Panc1 (cell line): ENCODE results near the gene CDH23. TPM values are rescaled to one million over a fixed set of nuclear protein-coding genes. Genes with fewer than 3 reads are reported as not detected.
A peak's percentile ranks its signal among the peaks of the same experiment; 100 is the strongest.

Experiments used
- ATAC-seq: fragments of 200-7000 bp; cut with Tn5 transposase; 2 replicates; pipeline ENCODE4 v1.9.1; 2020; ENCODE audit warnings: mild to moderate bottlenecking, moderate library complexity
- BruUV-seq: library from RNA; stranded (reverse); fragments of 400-500 nt; replicated peaks from 2 replicates; lab custom pipeline; 2021; lab: Mats Ljungman, UMichigan
- CTCF ChIA-PET: fragments of 300-600 bp; sonication (Branson Sonifier 250); formaldehyde crosslinking; loops from one replicate; lab custom pipeline; 2022; ENCODE audit warnings: antibody characterized with exemption; lab: Charles Lee
- POLR2A ChIA-PET: fragments of 300-600 bp; sonication (Branson Sonifier 250); formaldehyde crosslinking; loops from one replicate; lab custom pipeline; 2022; ENCODE audit warnings: antibody characterized with exemption; lab: Charles Lee
- DNase-seq: peaks from one replicate; pipeline ENCODE4 v3.0.0-alpha.2; 2010; ENCODE audit warnings: low read depth, low spot score
- H3K27ac ChIP-seq: 2 replicates; pipeline ENCODE4 v1.5.1; 2011; ENCODE audit warnings: mild to moderate bottlenecking, low read length, inconsistent platforms
- H3K27me3 ChIP-seq: fragments of 200-500 bp; sonication (Bioruptor generic); 2 replicates; pipeline ENCODE4 v1.6.0; 2014; ENCODE audit warnings: low read length, inconsistent platforms; ENCODE audit not compliant: control insufficient read depth, insufficient read depth
- H3K36me3 ChIP-seq: fragments of 200-500 bp; sonication (Bioruptor generic); 2 replicates; pipeline ENCODE4 v1.5.1; 2014; ENCODE audit warnings: inconsistent platforms, mild to moderate bottlenecking, low read length, moderate library complexity; ENCODE audit not compliant: control insufficient read depth, insufficient read depth
- H3K4me1 ChIP-seq: 2 replicates; pipeline ENCODE4 v1.5.1; 2011; ENCODE audit warnings: inconsistent platforms, mild to moderate bottlenecking, low read length, moderate library complexity; ENCODE audit not compliant: control insufficient read depth, insufficient read depth
- H3K4me3 ChIP-seq, 2 experiments: 2 replicates each; pipeline ENCODE4 v1.5.1; 2011 to 2012; ENCODE audit warnings: low read depth in 2 of 2, low read length in 2 of 2, mild to moderate bottlenecking in 2 of 2, inconsistent platforms in 1 of 2, moderate library complexity in 1 of 2
- H3K9me3 ChIP-seq: fragments of 200-500 bp; sonication (Bioruptor generic); 2 replicates; pipeline ENCODE4 v1.5.1; 2014; ENCODE audit warnings: low read depth, mild to moderate bottlenecking, inconsistent platforms, low read length, moderate library complexity; ENCODE audit not compliant: control insufficient read depth, insufficient read depth
- CTCF ChIP-seq: fragments of 450-650 bp; IDR thresholded peaks from 2 replicates; pipeline ENCODE4 v1.5.1; 2017; ENCODE audit warnings: mild to moderate bottlenecking
- POLR2AphosphoS5 ChIP-seq: IDR thresholded peaks from 2 replicates; pipeline ENCODE4 v1.6.1; 2012; ENCODE audit warnings: mild to moderate bottlenecking, low read depth, low read length, moderate library complexity
- REST ChIP-seq, 2 experiments: IDR thresholded peaks; 2 replicates each; pipeline ENCODE4 v1.6.1; 2011 to 2012; ENCODE audit warnings: low read depth in 2 of 2, control low read depth in 1 of 2, low read length in 1 of 2, mild to moderate bottlenecking in 1 of 2, moderate library complexity in 1 of 2; ENCODE audit not compliant: insufficient read depth in 1 of 2
- SIN3A ChIP-seq: IDR thresholded peaks from 2 replicates; pipeline ENCODE4 v1.6.1; 2012; ENCODE audit warnings: low read depth, mild to moderate bottlenecking, low read length, moderate library complexity, borderline replicate concordance; ENCODE audit not compliant: insufficient read depth
- in situ Hi-C: cut with HindIII; loops from 2 replicates; pipeline ENCODE4 v1.10.0; 2016; ENCODE audit warnings: low sequenced_read_pairs, low pct_unique_long_range_greater_than_20kb
- intact Hi-C: fragments of 100-400 bp; cut with micrococcal nuclease; formaldehyde crosslinking; loops from one replicate; pipeline ENCODE4 v1.10.0; 2022; ENCODE audit not compliant: unreplicated experiment
- total RNA-seq: library from RNA; stranded (reverse); gene quantifications from one replicate; pipeline ENCODE4 v1.2.1, GENCODE V29; 2021; ENCODE audit not compliant: unreplicated experiment

The CDH23 gene
- total RNA-seq, 1 experiment from 2014 or later = 2.7 TPM

GRCh38 chr10:71830726-71831125, 434.0 kb downstream of the CDH23 start:
- no TSS peak for BruUV-seq
- H3K9me3 ChIP-seq = no peaks in the 10 kb centered on the region
- peaks cover 57% of the 10 kb centered on the region for H3K36me3 ChIP-seq
- H3K27ac ChIP-seq = peak overlapping the region; percentile 50; the same call in 1 of the 2 replicates
- intact Hi-C loops = no loop called here
- ChIA-PET CTCF (no interaction called here), POLR2A (no interaction called here)
- peaks cover 29% of the 10 kb centered on the region for H3K4me1 ChIP-seq
- H3K27me3 ChIP-seq = no peaks in the 10 kb centered on the region
- TF ChIP-seq POLR2AphosphoS5 (no peak), CTCF (no peak), SIN3A (no peak), REST (IDR thresholded peaks at IDR 0.05; ENCODE audit: insufficient read depth in 1 of 2, low read depth in 2 of 2, low read length in 1 of 2) (no peak)
- in situ Hi-C loops = no loop called here
- DNase-seq (no peak), ATAC-seq (no peak)
- H3K4me3 ChIP-seq = no peak overlapping the region

GRCh38 chr10:71831646-71832552, 435.2 kb downstream of the CDH23 start:
- intact Hi-C loops (no loop called here), in situ Hi-C loops (no loop called here)
- peaks cover 46% of the 10 kb centered on the region for H3K36me3 ChIP-seq
- no peaks in the 10 kb centered on the region for H3K27me3 ChIP-seq
- ATAC-seq (no peak), DNase-seq (no peak)
- POLR2A ChIA-PET = interaction anchor here (0.5 kb wide), 1 partner anchor 49 kb away, joined by 4 read pairs; no protein-coding TSS in a partner anchor
- H3K4me3 ChIP-seq = no peak overlapping the region
- H3K27ac ChIP-seq = 0 out of 2 replicates have a peak overlapping the region, but pooled peaks have one; percentile 23
- H3K9me3 ChIP-seq = no peaks in the 10 kb centered on the region
- BruUV-seq = no TSS peak
- CTCF ChIA-PET = no interaction called here
- peaks cover 41% of the 10 kb centered on the region for H3K4me1 ChIP-seq
- 0 out of 4 replicates have a peak, but pooled peaks of 1 of the 2 experiments have one; percentile 16 for TF ChIP-seq REST (IDR thresholded peaks at IDR 0.05; ENCODE audit: insufficient read depth in 1 of 2, low read depth in 2 of 2, low read length in 1 of 2)
- TF ChIP-seq POLR2AphosphoS5 = no peak
